ENCODE data around the gene KRT222. TPM values are rescaled to one million over a fixed set of nuclear protein-coding genes. Genes with fewer than 3 reads are reported as not detected.

The KRT222 gene
- total RNA-seq, 4 donors from 2014 or later = 0.95 to 1.8 (median 1.6) TPM; not detected in 1

DNA sequence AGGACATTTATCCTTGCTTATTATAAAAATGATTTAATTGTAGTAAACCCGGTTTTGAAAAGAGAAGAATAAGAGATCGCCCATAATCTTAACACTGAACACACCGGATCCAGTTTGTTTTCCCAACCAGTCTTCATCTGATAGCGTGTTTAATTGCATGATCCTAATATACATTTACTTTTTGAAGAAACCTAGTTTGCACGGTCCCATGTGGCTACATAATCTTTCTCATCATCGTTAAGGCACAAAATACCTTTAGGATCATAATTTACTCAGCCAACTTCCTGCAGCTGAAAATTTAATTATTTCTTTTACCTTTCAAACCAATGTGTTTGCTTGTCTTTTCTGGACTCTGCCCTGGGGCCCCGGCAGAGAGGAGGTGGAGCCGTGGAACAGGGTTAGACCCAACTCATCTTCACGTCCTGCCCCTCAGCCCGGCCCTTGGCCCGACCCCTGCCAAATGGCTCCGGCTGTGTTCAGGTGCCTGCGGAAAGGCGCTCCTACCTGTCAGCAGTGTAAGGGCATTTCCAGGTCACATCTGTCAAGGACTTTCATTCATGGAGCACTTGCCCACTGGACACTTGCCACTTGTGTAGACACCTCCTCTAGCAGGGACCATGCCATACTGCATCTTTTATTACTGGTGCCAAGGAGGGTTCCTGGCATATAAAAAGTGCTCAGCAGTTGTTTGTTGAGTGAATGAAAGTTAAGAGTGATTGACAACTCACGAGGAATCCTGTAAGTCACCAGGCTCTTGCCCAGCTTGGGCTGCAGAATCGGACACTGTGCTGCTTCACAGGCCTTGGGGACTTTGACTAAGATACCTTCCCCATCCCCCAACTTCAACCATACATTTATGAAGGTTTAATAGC is 46.0 kb downstream of the KRT222 start:
- Histone ChIP-seq H3K9me3 (no peaks in the 10 kb centered on the region), H3K4me3 (no peak overlapping the region), H3K27ac (no peak overlapping the region), H3K36me3 (no peaks in the 10 kb centered on the region), H3K4me1 (peaks cover 0 to 17% (median 7%) of the 10 kb centered on the region in 4 donors), H3K27me3 (no peaks in the 10 kb centered on the region)
- TF ChIP-seq, protein P1, sequence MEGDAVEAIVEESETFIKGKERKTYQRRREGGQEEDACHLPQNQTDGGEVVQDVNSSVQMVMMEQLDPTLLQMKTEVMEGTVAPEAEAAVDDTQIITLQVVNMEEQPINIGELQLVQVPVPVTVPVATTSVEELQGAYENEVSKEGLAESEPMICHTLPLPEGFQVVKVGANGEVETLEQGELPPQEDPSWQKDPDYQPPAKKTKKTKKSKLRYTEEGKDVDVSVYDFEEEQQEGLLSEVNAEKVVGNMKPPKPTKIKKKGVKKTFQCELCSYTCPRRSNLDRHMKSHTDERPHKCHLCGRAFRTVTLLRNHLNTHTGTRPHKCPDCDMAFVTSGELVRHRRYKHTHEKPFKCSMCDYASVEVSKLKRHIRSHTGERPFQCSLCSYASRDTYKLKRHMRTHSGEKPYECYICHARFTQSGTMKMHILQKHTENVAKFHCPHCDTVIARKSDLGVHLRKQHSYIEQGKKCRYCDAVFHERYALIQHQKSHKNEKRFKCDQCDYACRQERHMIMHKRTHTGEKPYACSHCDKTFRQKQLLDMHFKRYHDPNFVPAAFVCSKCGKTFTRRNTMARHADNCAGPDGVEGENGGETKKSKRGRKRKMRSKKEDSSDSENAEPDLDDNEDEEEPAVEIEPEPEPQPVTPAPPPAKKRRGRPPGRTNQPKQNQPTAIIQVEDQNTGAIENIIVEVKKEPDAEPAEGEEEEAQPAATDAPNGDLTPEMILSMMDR (IDR thresholded peaks at IDR 0.05) = no peak
- DNase-seq = no peak

DNA sequence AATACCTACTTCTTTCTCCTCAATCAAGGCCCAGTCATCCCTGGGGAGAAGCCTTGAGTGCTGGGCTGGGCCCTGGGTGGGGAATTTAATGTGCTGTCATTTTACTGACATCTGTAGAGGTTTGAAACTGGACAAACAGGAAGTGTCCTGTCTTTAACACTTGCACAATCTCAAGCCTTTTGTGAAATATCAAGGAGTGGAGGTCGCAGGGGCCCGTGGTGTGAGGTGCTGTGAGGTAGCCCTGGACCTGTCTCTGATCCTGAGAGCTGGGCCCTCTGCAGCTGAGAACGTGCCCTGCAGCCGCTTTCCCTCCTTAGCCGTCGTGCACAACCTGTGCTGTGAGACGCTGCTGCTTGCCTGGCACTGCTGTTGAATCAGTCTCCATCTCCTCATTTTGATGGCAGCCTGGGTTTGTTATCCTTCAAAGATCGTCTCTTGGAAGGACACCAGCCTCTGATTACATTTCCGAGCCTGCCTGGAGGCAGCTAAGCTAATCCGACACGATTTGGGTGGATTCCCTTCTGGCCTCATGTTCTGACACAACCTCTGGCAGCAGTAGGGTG is 47.2 kb downstream of the KRT222 start:
- TF ChIP-seq, protein P1 (IDR thresholded peaks at IDR 0.05) = no peak
- TF ChIP-seq POLR2A (IDR thresholded peaks at IDR 0.05) = no peak
- Histone ChIP-seq H3K27ac (no peak overlapping the region), H3K9me3 (no peaks in the 10 kb centered on the region), H3K4me3 (no peak overlapping the region), H3K36me3 (no peaks in the 10 kb centered on the region), H3K27me3 (no peaks in the 10 kb centered on the region), H3K4me1 (peaks cover 0 to 21% (median 7%) of the 10 kb centered on the region in 4 donors)
- no peak for DNase-seq

DNA sequence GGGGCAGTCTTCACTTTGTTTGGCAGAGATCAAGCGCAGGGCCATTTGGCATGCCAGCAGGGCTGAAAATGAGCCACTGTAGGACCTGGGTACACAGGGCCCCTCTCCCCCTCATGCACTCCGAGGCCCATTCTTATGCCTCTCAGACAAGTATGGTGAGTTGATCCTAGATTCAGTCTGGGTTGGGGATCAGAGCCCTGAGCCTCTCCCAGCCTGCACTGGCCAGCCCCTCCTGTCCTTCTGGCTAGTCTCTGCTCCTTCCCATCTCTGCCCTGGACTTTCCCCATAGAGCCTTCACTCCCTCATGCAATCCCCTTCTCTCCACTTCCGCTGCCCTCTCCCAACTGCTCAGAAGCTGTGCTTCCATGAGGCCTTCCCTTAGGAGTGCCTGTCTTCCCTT is 48.4 kb downstream of the KRT222 start:
- Histone ChIP-seq H3K27me3 (no peaks in the 10 kb centered on the region), H3K4me3 (no peak overlapping the region), H3K36me3 (no peaks in the 10 kb centered on the region), H3K9me3 (no peaks in the 10 kb centered on the region), H3K4me1 (peaks cover 0 to 21% (median 5%) of the 10 kb centered on the region in 4 donors), H3K27ac (no peak overlapping the region)
- DNase-seq = no peak
- TF ChIP-seq, protein P1 (IDR thresholded peaks at IDR 0.05) = no peak
- TF ChIP-seq POLR2A (IDR thresholded peaks at IDR 0.05) = no peak

DNA sequence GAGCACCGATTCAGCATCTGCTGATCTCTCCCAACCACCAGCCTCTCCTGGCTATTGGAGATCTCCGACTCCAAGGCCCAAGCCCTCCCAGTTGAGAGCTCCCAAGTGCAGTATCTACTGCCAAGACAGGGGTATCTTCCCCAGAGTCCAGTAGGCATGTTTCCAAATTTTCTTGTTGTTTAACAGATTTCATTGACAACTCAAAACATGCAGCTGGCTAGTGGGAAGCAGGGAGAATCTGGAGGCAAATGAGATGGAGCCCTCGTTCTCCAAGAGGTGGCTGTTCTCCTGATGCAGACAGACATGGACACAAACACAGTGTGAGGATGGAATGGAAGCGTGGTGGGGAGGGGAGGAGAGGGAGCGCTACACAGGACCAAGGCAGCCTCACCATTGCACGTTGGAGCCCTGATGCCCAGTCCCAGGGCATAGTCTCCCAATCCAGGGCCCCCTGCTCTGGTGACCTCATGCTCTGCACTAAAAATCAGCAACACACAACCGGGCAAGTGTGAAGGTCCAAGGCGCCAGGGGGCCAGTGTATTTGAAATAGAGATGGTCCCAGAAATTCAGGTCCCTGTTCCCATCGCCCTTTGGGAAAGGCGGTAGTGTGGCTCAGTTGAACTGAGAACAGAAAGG is 49.0 kb downstream of the KRT222 start:
- H3K27me3 ChIP-seq = no peaks in the 10 kb centered on the region
- H3K4me1 ChIP-seq = peaks cover 0 to 21% (median 5%) of the 10 kb centered on the region in 4 donors
- H3K9me3 ChIP-seq = no peaks in the 10 kb centered on the region
- H3K36me3 ChIP-seq = no peaks in the 10 kb centered on the region
- H3K27ac ChIP-seq = peak overlapping the region in 1 of 4 donors; percentile 79
- DNase-seq = no peak
- no peak overlapping the region for H3K4me3 ChIP-seq
- TF ChIP-seq POLR2A (IDR thresholded peaks at IDR 0.05) = no peak
- TF ChIP-seq, protein P1 (IDR thresholded peaks at IDR 0.05) = no peak

DNA sequence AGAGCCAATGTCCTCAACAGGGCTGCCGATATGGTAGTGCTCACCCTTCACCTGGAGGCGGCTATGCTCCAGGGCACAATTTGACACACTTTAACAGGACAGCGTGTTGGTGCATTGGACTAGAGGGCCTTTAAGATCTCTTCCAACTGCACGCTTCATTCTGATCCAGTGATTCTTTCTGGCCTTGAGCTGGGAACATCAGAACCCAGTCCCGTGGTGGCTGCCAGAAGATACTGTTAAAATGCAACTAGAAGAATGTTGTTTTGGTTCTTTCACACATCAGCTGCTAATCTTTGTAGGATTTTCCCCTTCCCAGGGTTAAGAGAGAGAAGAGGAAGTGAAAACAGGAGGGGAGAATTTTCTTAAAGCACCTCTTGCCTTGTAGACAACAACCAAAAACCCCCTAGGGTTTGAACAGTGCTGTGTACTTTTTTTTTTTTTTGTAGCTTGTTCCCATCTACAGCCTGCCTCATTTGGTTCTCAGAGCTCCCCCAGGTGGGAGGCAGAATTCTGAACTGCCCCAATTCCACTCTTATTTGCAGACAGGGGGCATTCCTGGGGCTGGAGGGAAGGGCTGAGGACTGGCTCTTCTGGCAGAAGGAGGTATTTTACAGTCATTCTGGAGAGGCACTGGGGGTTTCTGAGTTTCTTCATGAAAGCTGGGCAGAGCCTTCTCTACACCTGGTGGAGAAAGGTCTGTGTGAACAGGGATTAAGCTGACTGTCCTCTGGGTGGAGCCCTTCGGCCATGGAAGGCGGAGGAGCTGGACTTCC is 49.7 kb downstream of the KRT222 start:
- Histone ChIP-seq H3K9me3 (no peaks in the 10 kb centered on the region), H3K36me3 (no peaks in the 10 kb centered on the region), H3K4me1 (peaks cover 0 to 21% (median 5%) of the 10 kb centered on the region in 4 donors), H3K27me3 (no peaks in the 10 kb centered on the region), H3K4me3 (no peak overlapping the region), H3K27ac (peak overlapping the region in 2 of 4 donors; percentile 5 to 79)
- DNase-seq = peak in 2 of 3 donors; percentile 65 to 73
- TF ChIP-seq, protein P1 (IDR thresholded peaks at IDR 0.05) = peak in 5 of 6 experiments; percentile 23 to 61 (median 58)
- TF ChIP-seq POLR2A (IDR thresholded peaks at IDR 0.05) = no peak
